DMS153 (cell line): ENCODE results near the gene TCF4.

ENCODE experiments used
- DNase-seq: peaks from one replicate; lab custom pipeline; 2025; lab: John Stamatoyannopoulos, UW

TCF4 gene

GRCh38 chr18:55320424-55321264, 267.3 kb downstream of the TCF4 start:
- no peak for DNase-seq

GRCh38 chr18:55319459-55320193, 268.4 kb downstream of the TCF4 start:
- DNase-seq, result no peak

DNA sequence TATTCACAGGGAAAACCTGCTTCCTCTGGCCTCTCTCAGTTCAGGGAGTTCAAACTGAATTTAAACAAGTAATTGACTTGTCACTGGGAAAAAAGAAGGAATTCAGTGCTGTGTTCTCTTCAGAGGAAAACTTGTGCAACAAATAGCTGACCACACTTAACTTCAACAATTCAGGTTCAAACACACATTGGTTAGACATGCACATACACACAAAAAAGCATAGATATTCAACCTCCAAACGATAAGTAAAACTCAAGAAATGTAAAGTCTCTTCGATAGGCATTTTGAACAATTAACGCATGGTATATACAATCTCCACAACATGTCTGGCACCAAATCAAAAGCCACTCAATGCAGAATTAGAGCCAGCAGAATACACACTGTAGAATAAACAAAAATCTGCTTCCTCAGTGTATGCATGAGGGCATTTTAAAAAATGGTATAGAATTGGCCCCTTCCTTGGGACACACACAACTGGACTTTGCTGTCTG, 269.0 kb downstream of the TCF4 start:
- DNase-seq, result no peak

DNA sequence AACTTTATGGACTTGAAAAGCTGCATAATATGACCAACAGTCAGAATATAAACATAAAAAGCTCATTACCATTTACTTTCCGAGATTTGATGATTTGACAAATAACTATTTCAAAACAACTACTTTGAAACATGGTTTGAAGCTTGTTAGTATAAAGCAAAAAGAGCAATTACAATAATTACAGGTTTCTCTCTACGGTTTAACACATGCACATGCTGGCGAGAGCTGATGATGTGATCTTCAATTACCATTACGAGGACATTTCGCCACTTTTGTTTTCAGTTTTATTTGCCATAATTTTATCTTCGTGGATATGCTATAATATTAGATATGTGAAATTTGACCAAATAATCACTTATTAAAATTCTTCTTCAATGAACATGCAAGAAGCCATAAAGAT, 270.1 kb downstream of the TCF4 start:
- DNase-seq, result no peak

DNA sequence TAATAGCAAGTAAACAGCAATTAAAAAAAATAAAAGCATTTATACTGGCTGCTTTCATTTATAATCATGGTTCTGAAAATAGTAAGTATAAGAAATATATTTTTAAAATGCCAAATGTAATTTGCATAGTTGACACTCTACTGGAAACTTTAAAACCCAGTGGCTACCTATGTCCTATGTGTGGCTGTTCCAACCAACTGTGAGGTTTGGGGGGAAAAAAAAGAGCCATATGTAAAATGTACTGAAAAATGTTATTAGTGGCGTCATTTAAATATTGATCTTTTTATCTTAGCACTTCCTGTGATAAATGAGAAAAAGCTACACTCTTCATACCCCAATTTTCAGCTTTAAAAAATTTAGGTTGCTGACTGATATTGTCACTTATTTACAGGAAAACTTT, 270.7 kb downstream of the TCF4 start:
- DNase-seq, result no peak

DNA sequence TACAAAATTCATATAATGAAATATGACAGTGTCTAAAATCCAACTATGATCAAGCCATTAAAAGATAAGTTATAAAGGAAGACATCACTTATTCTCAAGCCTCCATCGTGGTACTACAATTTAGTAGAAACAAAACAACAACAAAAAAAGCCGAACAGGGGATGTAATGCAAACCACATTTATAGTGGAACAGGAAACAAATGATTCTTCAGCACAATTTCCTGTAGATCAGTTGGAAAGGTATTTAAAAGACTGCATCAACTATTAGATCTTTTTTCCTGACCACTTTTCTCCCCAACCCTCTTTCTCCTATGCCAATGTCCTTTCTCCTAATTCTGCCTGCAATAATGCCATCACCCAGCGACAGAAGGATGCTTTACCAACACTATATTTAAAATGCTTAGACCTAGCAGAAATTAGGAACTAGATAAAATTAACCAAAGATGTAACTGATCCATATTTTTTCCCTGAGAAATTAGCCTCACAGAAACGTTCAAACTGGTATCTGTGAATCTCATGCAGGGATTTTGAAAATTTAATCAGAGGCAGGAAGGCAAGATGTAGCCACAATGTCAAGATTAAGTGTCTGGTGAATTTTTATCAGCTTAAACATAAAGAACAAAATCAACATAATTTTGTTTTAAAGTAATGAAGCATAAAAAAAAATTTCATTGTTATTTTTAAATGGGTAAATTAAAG, 271.4 kb downstream of the TCF4 start:
- DNase-seq, result no peak

DNA sequence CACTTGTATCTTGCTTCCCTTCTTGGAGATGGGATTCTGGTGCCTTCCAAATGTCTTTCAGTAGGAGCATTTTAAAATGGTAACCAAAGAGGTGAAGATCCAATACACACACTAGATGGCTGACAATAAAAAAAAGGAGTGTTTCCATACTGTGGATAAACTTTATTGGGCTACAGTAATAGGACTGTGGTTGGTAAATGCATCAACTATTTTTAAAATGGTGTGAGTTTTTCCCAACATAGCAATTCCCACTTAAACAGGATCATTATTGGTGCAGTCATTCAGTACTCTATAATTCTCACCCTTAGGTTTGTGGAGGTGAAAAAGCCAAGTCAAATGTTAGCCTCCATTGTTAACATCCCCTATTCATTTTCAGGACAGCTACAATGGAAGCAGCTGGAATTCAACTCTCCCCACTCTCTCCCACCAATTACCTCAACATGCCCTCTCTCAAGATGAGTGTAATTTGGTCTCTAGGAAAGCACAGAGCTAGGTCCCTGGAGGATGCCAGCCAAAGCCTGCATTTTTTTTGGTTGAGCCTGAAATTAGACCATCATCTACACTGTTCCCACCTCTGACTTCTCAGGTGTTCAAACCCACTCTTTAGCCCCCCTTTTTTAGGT, 273.3 kb downstream of the TCF4 start:
- no peak for DNase-seq

DNA sequence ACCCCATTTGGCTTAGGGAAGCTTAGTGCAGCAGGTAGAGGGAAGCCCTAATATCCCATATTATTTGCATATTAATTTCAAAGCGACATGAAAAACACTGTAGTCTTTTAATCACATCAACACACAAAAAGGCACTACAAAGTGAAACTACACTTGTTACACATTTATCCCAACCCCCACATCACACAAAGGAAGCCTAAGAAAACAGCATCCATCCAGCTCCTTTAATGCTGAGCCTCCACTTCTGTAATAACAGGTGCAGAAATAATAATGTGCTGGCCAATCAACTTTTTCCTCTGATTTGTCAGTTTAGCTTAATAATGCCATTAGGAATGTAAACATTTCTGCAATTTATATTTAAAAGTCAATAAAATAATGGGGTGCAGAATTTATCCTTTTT, 274.0 kb downstream of the TCF4 start:
- DNase-seq, result no peak

DNA sequence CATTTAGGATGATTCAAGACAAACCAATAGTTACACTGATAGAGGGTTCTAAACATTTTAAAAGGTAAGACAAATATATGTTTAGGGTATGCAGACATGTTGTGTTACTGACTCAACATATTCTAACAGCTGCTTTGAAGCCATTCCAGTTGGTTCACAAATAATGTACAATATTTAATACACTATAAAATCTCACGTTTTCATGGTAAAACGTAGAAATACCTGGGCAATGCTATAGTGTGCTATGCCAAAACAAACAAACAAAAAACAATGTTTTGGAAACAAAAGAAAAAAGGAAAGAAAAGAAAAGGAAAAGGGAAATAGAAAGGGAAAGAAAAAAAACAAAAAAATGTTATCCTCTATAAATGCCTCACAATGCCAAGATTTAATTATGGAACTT, 277.1 kb downstream of the TCF4 start:
- no peak for DNase-seq

DNA sequence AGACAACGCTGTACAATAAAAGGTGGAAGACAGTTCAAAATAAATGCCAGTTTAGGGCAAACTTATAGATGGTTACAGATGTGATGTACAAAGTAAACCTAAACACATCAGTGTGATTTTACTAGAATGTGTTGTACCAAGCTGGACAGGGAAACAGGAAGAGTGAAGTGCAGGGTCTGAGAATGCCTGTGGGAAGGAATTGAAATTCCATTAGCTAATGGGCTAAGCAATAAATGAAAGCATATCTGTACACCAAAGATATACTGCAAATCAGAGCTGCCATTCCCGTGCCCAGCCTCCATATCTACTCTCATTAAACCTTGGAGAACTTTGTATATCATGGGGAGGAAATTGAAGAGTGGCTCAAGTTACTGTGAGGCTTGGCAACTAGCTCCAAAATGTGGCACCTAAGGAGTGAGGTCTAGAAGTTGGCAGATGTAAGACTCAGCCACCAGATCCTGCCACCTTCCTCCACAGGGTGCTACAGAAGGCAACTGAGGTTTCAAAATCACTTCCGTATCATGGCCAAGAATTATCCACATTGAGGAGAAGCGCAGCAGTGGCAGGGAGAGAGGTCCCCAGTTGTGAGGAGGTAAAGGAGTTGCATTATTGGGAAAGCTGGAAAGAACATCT, 277.8 kb downstream of the TCF4 start:
- DNase-seq, result no peak

- no peak for DNase-seq
These were observed 278.7 kb downstream of the TCF4 start for GRCh38 chr18:55309249-55309648.

DNA sequence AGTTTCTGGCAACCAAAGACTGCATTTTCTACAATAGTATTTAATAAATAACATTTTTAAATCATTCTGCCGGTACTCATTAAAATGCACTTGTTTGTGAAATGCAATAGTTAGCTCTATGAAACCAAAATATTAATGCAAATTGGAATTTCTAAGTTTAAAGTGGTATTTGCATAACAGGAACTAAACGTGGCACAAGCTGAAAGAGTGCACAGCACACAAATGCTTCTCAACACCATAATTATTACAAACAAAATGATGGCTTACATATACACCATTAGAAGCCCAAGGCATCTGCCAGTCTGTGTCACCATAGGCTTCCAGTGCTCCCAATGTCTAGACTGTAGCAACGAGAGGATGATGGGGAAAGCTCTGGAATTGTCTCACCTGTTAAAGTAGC, 280.5 kb downstream of the TCF4 start:
- no peak for DNase-seq

DNA sequence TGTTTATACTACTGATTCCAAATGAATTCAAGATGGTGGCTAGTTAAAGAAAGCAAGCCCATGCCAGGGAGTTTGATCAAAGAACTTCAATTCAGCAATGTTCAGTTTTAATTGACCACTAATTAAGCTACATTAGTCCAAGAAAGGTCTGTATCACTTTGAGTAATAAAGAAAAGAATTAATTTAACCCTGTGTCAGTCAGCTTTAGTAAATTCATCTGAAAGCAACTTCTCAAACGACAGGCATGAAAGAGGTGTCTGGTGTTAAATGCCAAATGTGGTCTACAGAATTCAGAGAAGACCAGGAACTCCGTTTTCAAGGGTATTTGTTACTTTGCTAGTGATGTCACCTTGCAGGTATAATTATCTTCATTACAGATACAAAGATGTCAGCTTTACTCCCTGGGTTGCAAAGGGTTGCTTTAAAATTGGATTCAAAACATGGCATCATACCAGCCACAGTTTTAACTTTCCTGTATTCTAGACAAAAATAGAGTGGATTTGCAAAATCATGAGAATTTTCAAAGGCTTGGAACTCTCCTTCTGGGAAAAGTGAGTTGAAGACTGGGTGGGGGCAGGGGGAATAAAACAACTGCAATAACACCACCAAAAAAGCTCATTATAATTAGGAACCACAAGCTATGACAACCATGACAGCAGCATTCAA, 281.5 kb downstream of the TCF4 start:
- no peak for DNase-seq

DNA sequence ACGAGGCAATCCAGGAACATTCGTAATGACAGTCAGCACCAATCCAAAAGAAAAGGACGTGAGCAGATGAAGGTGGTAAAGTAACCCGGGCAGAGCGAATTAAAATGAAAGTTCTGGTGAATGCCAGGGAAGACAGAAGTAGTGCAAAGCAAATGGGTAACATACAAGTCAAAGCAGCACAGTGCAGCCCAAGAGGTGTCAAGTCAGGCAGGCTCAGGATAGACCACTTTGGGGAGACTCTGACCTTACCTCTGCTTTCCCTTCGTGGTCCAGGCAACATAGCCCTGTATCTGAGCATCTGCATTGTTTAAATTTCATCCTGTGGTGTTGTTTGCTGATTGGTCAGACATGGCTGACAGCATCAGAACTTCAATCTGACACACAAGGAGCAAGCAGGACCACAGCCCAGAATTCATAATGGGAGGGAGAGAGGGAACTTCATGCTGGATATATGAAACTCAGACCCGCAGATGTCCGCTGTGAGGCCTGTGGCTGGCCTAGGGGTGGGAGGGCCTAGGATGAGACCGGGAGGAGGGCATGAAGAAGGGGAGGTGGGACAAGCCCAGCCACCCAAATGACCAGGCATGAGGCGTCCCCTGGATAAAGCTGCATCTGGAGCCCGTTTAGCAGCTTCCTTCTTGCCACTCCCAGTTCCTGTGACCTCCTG, 285.7 kb downstream of the TCF4 start:
- DNase-seq, result no peak

- no peak for DNase-seq
These were observed 286.2 kb downstream of the TCF4 start for GRCh38 chr18:55301824-55302166.

- DNase-seq, result no peak
These were observed 287.0 kb downstream of the TCF4 start for GRCh38 chr18:55300936-55301531.

- no peak for DNase-seq
These were observed 287.5 kb downstream of the TCF4 start for GRCh38 chr18:55300421-55300935.

GRCh38 chr18:55296778-55297177, 291.2 kb downstream of the TCF4 start:
- no peak for DNase-seq

DNA sequence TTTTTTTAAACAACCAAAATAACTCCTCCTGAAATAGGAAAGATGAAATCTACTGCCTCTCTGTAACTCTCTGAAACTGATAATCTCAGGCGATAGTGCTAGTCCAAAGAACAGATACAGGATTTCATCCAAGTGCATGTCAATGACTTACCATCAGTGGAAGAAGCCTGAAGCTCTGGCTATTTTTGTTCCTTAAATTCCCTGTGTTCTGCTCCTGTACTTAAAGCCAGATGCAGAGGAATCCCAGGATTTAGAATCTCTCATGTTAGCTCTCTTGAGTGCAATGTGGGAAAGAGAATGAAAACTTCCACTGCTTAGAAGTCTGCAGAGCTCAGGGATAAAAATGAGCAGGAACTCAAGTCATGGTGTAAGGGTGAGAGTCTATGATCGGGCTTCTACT, 291.9 kb downstream of the TCF4 start:
- no peak for DNase-seq

DNA sequence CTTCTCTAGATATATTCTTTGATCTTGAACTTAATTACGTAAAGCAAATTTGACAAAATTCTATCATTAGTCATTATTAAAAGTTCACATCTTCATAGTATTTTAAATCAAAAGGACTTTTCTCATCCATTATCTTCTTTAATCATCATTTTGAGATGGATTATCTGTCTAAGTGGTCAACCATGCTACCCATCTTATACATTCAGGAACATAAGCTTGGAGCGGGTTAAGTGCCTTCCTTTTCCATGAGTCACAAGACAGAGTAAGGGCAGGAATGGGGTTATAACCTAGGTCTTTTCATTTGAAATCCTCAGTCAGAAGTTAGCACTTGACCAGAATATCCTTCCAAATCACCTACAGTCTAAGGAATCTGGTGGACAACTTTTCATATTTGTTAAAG, 297.1 kb downstream of the TCF4 start:
- DNase-seq, result no peak
